ENCODE results near the gene CPEB3.
A peak's percentile ranks its signal among the peaks of the same experiment; 100 is the strongest.

The CPEB3 gene

DNA sequence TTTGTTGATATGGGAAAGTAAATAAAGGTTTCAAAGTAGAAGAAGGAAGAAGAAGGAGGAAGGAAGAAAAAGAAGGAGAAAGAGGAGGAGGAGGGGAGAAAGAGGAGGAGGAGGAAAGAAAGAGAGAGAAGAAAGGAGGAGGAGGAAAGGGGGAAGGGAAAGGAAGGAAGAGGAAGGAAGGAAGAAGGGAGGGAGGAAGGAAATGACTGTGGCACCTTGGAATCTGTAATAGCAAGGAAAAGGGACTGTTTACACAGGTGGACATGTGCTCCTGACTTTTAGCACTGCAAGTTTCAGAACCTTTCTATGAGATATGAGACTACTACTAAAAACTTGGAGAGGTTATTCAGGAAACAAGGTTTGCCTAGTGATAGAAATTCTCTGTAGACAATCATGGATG, 214.2 kb downstream of the CPEB3 start:
- H3K4me1 ChIP-seq (ENCODE audit: control insufficient read depth, insufficient read depth, low read length) = no peaks in the 10 kb centered on the region
- no peaks in the 10 kb centered on the region for H3K27me3 ChIP-seq (ENCODE audit: control insufficient read depth, insufficient read depth, low read length)
- no peaks in the 10 kb centered on the region for H3K36me3 ChIP-seq (ENCODE audit: control insufficient read depth, insufficient read depth, low read length)

DNA sequence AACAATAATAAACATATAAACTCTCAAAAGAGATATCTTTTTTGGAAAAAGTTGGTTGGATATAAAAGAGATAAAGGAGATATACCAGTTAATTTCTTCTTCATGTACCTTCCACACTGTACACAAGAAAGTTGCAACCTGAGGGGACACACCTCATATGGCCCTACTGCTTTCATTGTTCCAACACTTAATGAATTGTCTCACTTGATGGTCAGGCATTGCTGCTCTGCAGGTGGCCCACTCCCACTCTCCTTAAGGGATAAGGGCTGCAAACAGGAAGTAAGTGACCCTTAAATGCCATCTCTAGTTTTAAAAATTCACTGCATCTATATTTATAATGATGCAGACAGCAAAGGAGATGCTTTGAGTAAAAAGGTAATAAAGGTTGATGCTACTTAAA, 215.0 kb downstream of the CPEB3 start:
- H3K27me3 ChIP-seq (ENCODE audit: control insufficient read depth, insufficient read depth, low read length) = no peaks in the 10 kb centered on the region
- H3K9me3 ChIP-seq (ENCODE audit: control insufficient read depth, insufficient read depth, low read length) = no peaks in the 10 kb centered on the region
- no peak overlapping the region for H3K4me3 ChIP-seq (ENCODE audit: low read depth, low read length)
- H3K9ac ChIP-seq (ENCODE audit: low read depth, low read length) = no peak overlapping the region
- H3K4me1 ChIP-seq (ENCODE audit: control insufficient read depth, insufficient read depth, low read length) = no peaks in the 10 kb centered on the region
- no peaks in the 10 kb centered on the region for H3K36me3 ChIP-seq (ENCODE audit: control insufficient read depth, insufficient read depth, low read length)

More for the DNA sequence above, 214.2 kb downstream of the CPEB3 start:
- no peak overlapping the region for H3K4me3 ChIP-seq (ENCODE audit: low read depth, low read length)
- H3K9ac ChIP-seq (ENCODE audit: low read depth, low read length) = no peak overlapping the region
- no peaks in the 10 kb centered on the region for H3K9me3 ChIP-seq (ENCODE audit: control insufficient read depth, insufficient read depth, low read length)

DNA sequence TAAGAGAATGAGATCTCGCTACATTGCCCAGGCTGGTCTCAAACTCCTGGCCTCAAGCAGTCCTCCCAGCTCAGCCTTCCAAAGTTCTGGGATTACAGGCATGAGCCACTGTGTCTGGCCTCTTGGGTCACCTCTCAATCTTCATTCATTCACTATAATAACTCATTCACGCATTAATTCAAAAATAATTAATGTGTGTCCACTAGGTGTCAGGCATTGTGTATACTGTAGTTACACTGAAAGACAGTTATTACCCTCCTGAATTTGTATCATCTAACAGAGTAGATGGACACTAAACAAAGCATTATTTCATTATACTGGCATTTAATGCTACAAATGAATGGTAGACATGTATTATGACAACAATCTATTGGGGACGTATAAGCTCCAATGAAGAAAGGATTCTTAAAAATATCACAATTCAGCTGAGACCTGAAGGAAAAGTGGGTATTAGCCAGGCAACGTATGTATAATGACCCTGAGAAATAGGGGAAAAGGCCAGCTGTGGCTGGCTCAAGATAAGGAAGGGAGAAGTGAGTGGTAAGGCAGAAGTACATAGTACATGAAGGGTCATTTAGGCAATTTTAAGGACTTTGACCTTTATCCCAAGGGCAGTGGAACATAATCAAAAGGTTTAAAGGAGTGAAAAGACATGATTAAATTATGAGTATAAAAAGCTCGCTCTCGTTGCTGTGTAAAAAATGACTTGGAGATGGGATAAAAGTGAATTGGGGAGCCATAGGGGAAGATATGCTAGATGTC, 216.6 kb downstream of the CPEB3 start:
- Histone ChIP-seq H3K36me3 (ENCODE audit: control insufficient read depth, insufficient read depth, low read length) (no peaks in the 10 kb centered on the region), H3K9ac (ENCODE audit: low read depth, low read length) (no peak overlapping the region), H3K27me3 (ENCODE audit: control insufficient read depth, insufficient read depth, low read length) (no peaks in the 10 kb centered on the region), H3K4me3 (ENCODE audit: low read depth, low read length) (no peak overlapping the region), H3K4me1 (ENCODE audit: control insufficient read depth, insufficient read depth, low read length) (no peaks in the 10 kb centered on the region), H3K9me3 (ENCODE audit: control insufficient read depth, insufficient read depth, low read length) (no peaks in the 10 kb centered on the region)

DNA sequence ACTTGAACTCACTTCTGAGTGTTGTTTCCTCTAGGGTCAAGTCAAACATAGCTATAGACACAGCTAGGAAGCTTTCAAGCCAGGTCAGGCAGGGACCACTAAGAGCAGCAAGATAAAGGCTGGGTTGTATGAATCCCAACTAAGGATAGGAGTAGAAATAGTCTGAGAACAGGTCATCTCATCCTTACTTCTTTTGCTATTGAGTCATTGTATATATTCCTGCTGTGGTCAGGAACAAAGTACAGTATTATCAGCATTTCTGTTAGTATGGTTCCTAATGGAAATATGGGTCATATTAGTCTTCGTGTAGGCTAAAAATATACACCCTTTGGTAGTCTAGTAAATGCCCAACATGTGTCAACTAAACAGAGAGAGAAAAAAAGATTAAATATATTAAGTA, 222.0 kb downstream of the CPEB3 start:
- H3K27me3 ChIP-seq (ENCODE audit: control insufficient read depth, insufficient read depth, low read length) = no peaks in the 10 kb centered on the region
- no peaks in the 10 kb centered on the region for H3K9me3 ChIP-seq (ENCODE audit: control insufficient read depth, insufficient read depth, low read length)
- no peaks in the 10 kb centered on the region for H3K36me3 ChIP-seq (ENCODE audit: control insufficient read depth, insufficient read depth, low read length)
- no peak overlapping the region for H3K4me3 ChIP-seq (ENCODE audit: low read depth, low read length)
- H3K9ac ChIP-seq (ENCODE audit: low read depth, low read length) = no peak overlapping the region
- H3K4me1 ChIP-seq (ENCODE audit: control insufficient read depth, insufficient read depth, low read length) = no peaks in the 10 kb centered on the region

DNA sequence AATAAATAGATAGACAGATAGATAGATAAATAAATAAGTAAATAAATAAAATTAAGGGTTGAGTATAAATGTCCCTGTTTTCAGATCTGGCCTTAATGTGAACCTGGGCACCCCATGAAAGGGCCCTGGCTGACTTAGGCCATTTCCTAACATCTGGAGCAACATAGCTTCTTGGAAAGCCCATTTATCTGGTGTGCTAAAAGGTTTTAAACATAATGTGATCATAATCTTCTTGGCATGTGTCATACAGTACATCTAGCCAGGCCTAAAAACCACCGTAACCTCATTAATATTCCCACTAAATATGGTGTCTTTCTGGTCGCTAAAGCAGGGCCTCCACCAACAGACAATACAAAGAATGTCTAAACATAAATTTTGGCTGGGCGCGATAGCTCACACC, 224.5 kb downstream of the CPEB3 start:
- no peaks in the 10 kb centered on the region for H3K36me3 ChIP-seq (ENCODE audit: control insufficient read depth, insufficient read depth, low read length)
- no peaks in the 10 kb centered on the region for H3K27me3 ChIP-seq (ENCODE audit: control insufficient read depth, insufficient read depth, low read length)
- no peaks in the 10 kb centered on the region for H3K4me1 ChIP-seq (ENCODE audit: control insufficient read depth, insufficient read depth, low read length)
- no peaks in the 10 kb centered on the region for H3K9me3 ChIP-seq (ENCODE audit: control insufficient read depth, insufficient read depth, low read length)
- no peak overlapping the region for H3K9ac ChIP-seq (ENCODE audit: low read depth, low read length)
- no peak overlapping the region for H3K4me3 ChIP-seq (ENCODE audit: low read depth, low read length)

DNA sequence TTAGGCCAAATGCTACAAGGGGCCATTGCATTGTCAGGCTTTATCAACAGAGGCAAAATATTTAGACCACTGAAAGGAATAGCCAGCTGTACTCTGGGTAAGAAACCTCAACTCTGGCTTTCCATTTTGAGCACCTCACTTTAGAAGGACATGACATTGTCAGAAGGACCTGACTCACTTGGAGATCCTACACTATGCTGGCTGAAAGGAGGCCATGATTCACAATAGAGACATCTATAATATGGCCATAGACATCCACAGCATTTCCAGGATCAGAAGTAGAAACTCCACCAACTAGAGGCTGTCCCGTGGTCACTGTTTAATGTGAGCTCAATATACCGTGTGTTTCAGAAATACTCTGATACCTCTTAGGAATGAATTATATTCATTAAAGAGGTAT, 226.4 kb downstream of the CPEB3 start:
- Histone ChIP-seq H3K36me3 (ENCODE audit: control insufficient read depth, insufficient read depth, low read length) (no peaks in the 10 kb centered on the region), H3K9ac (ENCODE audit: low read depth, low read length) (no peak overlapping the region), H3K9me3 (ENCODE audit: control insufficient read depth, insufficient read depth, low read length) (no peaks in the 10 kb centered on the region), H3K4me1 (ENCODE audit: control insufficient read depth, insufficient read depth, low read length) (no peaks in the 10 kb centered on the region), H3K4me3 (ENCODE audit: low read depth, low read length) (no peak overlapping the region), H3K27me3 (ENCODE audit: control insufficient read depth, insufficient read depth, low read length) (no peaks in the 10 kb centered on the region)

DNA sequence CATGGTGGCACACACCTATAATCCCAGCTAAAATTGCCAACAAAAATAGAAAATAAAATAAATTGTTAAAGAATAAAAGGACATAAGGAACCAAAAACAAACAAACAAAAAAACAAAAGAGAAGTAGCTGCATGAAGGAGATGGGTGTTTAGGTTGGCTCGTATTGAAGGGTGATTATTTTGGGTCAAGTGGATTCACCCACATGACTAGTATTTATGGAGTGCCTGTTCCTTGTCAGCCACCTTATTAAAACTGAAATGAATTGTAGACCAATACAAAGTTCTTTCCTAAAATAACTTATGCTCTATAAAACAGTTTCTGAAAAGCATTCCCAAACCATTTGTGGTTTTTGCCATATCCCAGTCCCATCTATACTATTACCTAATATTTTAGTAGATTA, 228.6 kb downstream of the CPEB3 start:
- H3K9me3 ChIP-seq (ENCODE audit: control insufficient read depth, insufficient read depth, low read length) = no peaks in the 10 kb centered on the region
- no peak overlapping the region for H3K9ac ChIP-seq (ENCODE audit: low read depth, low read length)
- no peaks in the 10 kb centered on the region for H3K4me1 ChIP-seq (ENCODE audit: control insufficient read depth, insufficient read depth, low read length)
- no peak overlapping the region for H3K4me3 ChIP-seq (ENCODE audit: low read depth, low read length)
- H3K36me3 ChIP-seq (ENCODE audit: control insufficient read depth, insufficient read depth, low read length) = no peaks in the 10 kb centered on the region
- no peaks in the 10 kb centered on the region for H3K27me3 ChIP-seq (ENCODE audit: control insufficient read depth, insufficient read depth, low read length)

DNA sequence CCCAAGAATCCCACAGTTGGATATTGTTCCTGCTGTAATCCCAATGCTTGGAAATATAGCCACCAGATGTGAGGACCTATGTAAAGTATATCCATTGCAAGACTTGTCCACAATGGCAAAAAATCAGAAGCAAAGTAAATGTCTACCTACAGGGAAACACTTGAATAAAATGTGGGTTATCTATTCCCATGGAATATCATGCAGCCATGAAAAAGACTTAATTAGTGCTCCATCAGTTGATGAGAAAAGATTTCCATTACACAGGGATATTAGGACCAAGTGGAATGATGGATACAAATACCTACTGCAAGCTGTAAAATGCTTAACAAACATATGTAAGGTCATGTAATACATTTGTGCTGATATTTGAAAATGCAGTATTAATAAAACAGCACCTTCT, 236.1 kb downstream of the CPEB3 start:
- Histone ChIP-seq H3K27me3 (ENCODE audit: control insufficient read depth, insufficient read depth, low read length) (no peaks in the 10 kb centered on the region), H3K36me3 (ENCODE audit: control insufficient read depth, insufficient read depth, low read length) (no peaks in the 10 kb centered on the region), H3K4me1 (ENCODE audit: control insufficient read depth, insufficient read depth, low read length) (no peaks in the 10 kb centered on the region), H3K9ac (ENCODE audit: low read depth, low read length) (no peak overlapping the region), H3K9me3 (ENCODE audit: control insufficient read depth, insufficient read depth, low read length) (no peaks in the 10 kb centered on the region), H3K4me3 (ENCODE audit: low read depth, low read length) (no peak overlapping the region)

DNA sequence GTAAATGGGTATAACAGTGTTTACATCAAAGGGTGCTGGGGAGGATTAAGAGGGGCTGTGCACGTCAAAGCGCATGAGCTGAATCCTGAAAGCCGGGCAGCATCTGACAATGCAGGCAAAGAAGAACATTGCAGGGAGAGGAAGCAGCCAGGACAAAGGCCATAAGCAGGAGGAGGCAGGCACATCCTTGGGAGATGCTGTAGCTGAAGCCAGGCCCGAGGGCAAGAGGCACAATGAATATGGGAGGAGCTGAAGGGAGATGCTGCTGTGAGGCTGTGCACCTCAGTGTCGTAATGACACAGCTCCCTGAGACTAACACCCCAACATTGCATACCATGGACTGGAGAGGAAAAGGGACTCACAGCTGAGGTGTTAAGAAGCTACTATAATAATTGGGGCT, 238.1 kb downstream of the CPEB3 start:
- Histone ChIP-seq H3K4me3 (ENCODE audit: low read depth, low read length) (no peak overlapping the region), H3K9me3 (ENCODE audit: control insufficient read depth, insufficient read depth, low read length) (no peaks in the 10 kb centered on the region), H3K9ac (ENCODE audit: low read depth, low read length) (no peak overlapping the region), H3K36me3 (ENCODE audit: control insufficient read depth, insufficient read depth, low read length) (no peaks in the 10 kb centered on the region), H3K27me3 (ENCODE audit: control insufficient read depth, insufficient read depth, low read length) (no peaks in the 10 kb centered on the region), H3K4me1 (ENCODE audit: control insufficient read depth, insufficient read depth, low read length) (no peaks in the 10 kb centered on the region)

DNA sequence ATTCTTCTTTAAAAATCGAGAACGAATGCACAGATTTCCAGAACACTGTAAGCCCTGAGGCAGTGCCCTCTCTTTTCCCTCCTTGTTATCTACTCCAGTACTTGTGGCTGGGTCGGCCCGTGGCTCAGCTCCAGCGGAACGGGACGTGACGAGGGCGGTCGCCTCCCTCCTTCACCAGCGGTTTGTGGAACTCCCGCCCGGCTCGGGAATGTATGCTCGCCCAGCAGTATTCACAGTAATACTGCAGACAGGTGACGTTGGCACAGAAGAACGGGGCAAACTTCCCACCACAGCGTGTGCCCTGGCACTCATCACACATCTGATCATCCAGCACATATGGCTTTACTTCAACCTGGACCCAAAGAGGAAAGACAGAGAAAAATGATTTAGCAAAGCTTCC, 238.8 kb downstream of the CPEB3 start:
- H3K9ac ChIP-seq (ENCODE audit: low read depth, low read length) = no peak overlapping the region
- H3K4me3 ChIP-seq (ENCODE audit: low read depth, low read length) = no peak overlapping the region
- H3K36me3 ChIP-seq (ENCODE audit: control insufficient read depth, insufficient read depth, low read length) = no peaks in the 10 kb centered on the region
- H3K4me1 ChIP-seq (ENCODE audit: control insufficient read depth, insufficient read depth, low read length) = no peaks in the 10 kb centered on the region
- H3K9me3 ChIP-seq (ENCODE audit: control insufficient read depth, insufficient read depth, low read length) = no peaks in the 10 kb centered on the region
- no peaks in the 10 kb centered on the region for H3K27me3 ChIP-seq (ENCODE audit: control insufficient read depth, insufficient read depth, low read length)

DNA sequence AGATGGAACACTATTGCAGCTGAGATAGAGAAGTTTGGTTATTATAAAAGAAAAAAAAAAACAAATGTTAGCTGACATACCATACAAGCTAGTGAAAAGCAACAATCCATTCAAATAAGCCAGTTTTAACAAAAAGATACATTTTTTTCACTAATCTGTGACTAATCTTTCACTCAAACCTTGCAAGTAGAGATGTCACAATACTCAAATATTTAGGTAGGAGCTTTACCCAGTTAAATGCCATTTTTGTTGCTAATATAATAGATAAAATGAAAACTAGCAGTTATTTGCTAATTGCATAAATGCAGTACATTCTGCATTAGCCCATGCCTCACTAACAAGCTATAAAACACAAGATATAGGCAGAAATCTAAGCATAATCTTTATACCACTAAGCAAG, 243.7 kb downstream of the CPEB3 start:
- no peak overlapping the region for H3K9ac ChIP-seq (ENCODE audit: low read depth, low read length)
- no peak overlapping the region for H3K4me3 ChIP-seq (ENCODE audit: low read depth, low read length)
- H3K36me3 ChIP-seq (ENCODE audit: control insufficient read depth, insufficient read depth, low read length) = no peaks in the 10 kb centered on the region
- peaks cover 7% of the 10 kb centered on the region for H3K4me1 ChIP-seq (ENCODE audit: control insufficient read depth, insufficient read depth, low read length)
- H3K27me3 ChIP-seq (ENCODE audit: control insufficient read depth, insufficient read depth, low read length) = peaks cover 7% of the 10 kb centered on the region
- H3K9me3 ChIP-seq (ENCODE audit: control insufficient read depth, insufficient read depth, low read length) = no peaks in the 10 kb centered on the region

DNA sequence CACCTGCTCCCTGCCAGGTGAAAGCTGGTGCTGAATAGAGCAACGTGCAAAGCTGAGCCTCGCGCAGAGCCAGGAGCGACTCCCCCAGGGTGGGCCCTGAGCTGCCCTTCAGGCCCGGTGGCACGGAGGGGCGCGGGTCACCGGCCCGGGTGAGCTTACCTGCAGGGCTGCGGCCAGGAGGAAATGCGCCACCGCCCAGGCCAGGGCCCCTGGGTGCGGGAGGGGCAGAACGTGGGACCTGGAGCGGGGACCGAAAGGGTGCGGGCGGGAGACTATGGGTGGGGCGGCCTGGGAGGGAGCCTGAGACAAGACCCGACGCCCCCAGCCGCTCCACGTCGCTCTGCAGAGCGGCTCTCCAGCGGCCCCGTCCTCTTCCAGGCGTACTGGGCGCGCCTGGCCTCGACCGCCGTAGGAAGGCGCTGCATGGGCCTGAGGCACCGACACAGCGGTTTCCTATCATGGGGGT, 245.2 kb downstream of the CPEB3 start:
- Histone ChIP-seq H3K27me3 (ENCODE audit: control insufficient read depth, insufficient read depth, low read length) (peaks cover 7% of the 10 kb centered on the region), H3K9ac (ENCODE audit: low read depth, low read length) (no peak overlapping the region), H3K4me3 (ENCODE audit: low read depth, low read length) (peak overlapping the region; percentile 47), H3K9me3 (ENCODE audit: control insufficient read depth, insufficient read depth, low read length) (no peaks in the 10 kb centered on the region), H3K36me3 (ENCODE audit: control insufficient read depth, insufficient read depth, low read length) (no peaks in the 10 kb centered on the region), H3K4me1 (ENCODE audit: control insufficient read depth, insufficient read depth, low read length) (peaks cover 7% of the 10 kb centered on the region)

Measured in iPS-15b (cell line).